ENCODE data around the gene SH3GL3.

SH3GL3 gene

GRCh38 chr15:83626171-83626802 lies 179.1 kb downstream of the SH3GL3 start:
- no peak for DNase-seq

GRCh38 chr15:83631534-83631933 lies 184.4 kb downstream of the SH3GL3 start:
- DNase-seq: no peak

GRCh38 chr15:83643201-83643600 lies 196.1 kb downstream of the SH3GL3 start:
- DNase-seq: no peak

- no peak for DNase-seq
These were observed 197.3 kb downstream of the SH3GL3 start for GRCh38 chr15:83644439-83644838.

- DNase-seq: no peak
These were observed 203.7 kb downstream of the SH3GL3 start for GRCh38 chr15:83650831-83651230.

- no peak for DNase-seq
These were observed 204.4 kb downstream of the SH3GL3 start for GRCh38 chr15:83651541-83651940.

- DNase-seq: no peak
These were observed 205.6 kb downstream of the SH3GL3 start for GRCh38 chr15:83652626-83653204.

GRCh38 chr15:83653288-83653638 lies 206.1 kb downstream of the SH3GL3 start:
- DNase-seq: no peak

GRCh38 chr15:83653639-83654378 lies 206.7 kb downstream of the SH3GL3 start, which contains the start of gene ADAMTSL3:
ADAMTSL3 (plus strand) TSS chr15:83654123; CDS start chr15:83655762, 1,639 bp downstream.
- DNase-seq: no peak

- DNase-seq: no peak
These were observed 207.5 kb downstream of the SH3GL3 start for GRCh38 chr15:83654379-83655236.

- DNase-seq: no peak
These were observed 208.1 kb downstream of the SH3GL3 start for GRCh38 chr15:83655237-83655616.

GRCh38 chr15:83656192-83656591 lies 209.1 kb downstream of the SH3GL3 start:
- DNase-seq: no peak

- no peak for DNase-seq
These were observed 209.9 kb downstream of the SH3GL3 start for GRCh38 chr15:83656943-83657528.

GRCh38 chr15:83657549-83657948 lies 210.4 kb downstream of the SH3GL3 start:
- DNase-seq: no peak

- DNase-seq: no peak
These were observed 211.6 kb downstream of the SH3GL3 start for GRCh38 chr15:83658430-83659416.

GRCh38 chr15:83659417-83659812 lies 212.3 kb downstream of the SH3GL3 start:
- no peak for DNase-seq

- DNase-seq: no peak
These were observed 218.3 kb downstream of the SH3GL3 start for GRCh38 chr15:83665480-83665879.

Measured in NCI-H2029 treated with DMSO at 0.1 percent for 48 hours (cell line).